ENCODE data around the gene YARS2. TPM values are rescaled to one million over a fixed set of nuclear protein-coding genes. Genes with fewer than 3 reads are reported as not detected.

Gene YARS2
- total and polyA plus RNA-seq, 2 experiments from 2014 or later, result 73.0 to 76.7 TPM

- Mint-ChIP-seq H3K4me3 (peak overlapping the region; percentile 91), H3K36me3 (ENCODE audit: low read depth) (peaks cover 55% of the 10 kb centered on the region), H3K9me3 (no peaks in the 10 kb centered on the region), H3K4me1 (peaks cover 13% of the 10 kb centered on the region; the same call in 2 of the 3 replicates), H3K27ac (no peak overlapping the region), H3K27me3 (ENCODE audit: insufficient read depth, low read depth, poor library complexity) (no peaks in the 10 kb centered on the region)
- ATAC-seq, result no peak
- peak overlapping the region; percentile 87 for H3K4me2 ChIP-seq
- DNase-seq (ENCODE audit: low spot score), result no peak
- H3K36me3 ChIP-seq (ENCODE audit: insufficient read depth), result peaks cover 38% of the 10 kb centered on the region
- H3K4me3 ChIP-seq, result peak overlapping the region; percentile 65
- H4K20me1 ChIP-seq (replicated peaks; ENCODE audit: insufficient read depth), result 0 out of 2 replicates have a peak, but pooled peaks cover 3% of the 10 kb centered on the region
- H3K27ac ChIP-seq (ENCODE audit: low read depth), result no peak overlapping the region
- peaks cover 24% of the 10 kb centered on the region for H3K79me2 ChIP-seq (replicated peaks; ENCODE audit: insufficient read depth)
- TF ChIP-seq ZNF114 (CRISPR knock-in tag; IDR thresholded peaks at IDR 0.05) (no peak), ZNF331 (CRISPR knock-in tag; IDR thresholded peaks at IDR 0.05; ENCODE audit: low read depth) (no peak), ETS1 (IDR thresholded peaks at IDR 0.05) (no peak), CREB1 (CRISPR knock-in tag; IDR thresholded peaks at IDR 0.05; ENCODE audit: low read depth) (no peak), NANOG (IDR thresholded peaks at IDR 0.05; ENCODE audit: borderline replicate concordance) (no peak)
- TF ChIP-seq, protein P1, sequence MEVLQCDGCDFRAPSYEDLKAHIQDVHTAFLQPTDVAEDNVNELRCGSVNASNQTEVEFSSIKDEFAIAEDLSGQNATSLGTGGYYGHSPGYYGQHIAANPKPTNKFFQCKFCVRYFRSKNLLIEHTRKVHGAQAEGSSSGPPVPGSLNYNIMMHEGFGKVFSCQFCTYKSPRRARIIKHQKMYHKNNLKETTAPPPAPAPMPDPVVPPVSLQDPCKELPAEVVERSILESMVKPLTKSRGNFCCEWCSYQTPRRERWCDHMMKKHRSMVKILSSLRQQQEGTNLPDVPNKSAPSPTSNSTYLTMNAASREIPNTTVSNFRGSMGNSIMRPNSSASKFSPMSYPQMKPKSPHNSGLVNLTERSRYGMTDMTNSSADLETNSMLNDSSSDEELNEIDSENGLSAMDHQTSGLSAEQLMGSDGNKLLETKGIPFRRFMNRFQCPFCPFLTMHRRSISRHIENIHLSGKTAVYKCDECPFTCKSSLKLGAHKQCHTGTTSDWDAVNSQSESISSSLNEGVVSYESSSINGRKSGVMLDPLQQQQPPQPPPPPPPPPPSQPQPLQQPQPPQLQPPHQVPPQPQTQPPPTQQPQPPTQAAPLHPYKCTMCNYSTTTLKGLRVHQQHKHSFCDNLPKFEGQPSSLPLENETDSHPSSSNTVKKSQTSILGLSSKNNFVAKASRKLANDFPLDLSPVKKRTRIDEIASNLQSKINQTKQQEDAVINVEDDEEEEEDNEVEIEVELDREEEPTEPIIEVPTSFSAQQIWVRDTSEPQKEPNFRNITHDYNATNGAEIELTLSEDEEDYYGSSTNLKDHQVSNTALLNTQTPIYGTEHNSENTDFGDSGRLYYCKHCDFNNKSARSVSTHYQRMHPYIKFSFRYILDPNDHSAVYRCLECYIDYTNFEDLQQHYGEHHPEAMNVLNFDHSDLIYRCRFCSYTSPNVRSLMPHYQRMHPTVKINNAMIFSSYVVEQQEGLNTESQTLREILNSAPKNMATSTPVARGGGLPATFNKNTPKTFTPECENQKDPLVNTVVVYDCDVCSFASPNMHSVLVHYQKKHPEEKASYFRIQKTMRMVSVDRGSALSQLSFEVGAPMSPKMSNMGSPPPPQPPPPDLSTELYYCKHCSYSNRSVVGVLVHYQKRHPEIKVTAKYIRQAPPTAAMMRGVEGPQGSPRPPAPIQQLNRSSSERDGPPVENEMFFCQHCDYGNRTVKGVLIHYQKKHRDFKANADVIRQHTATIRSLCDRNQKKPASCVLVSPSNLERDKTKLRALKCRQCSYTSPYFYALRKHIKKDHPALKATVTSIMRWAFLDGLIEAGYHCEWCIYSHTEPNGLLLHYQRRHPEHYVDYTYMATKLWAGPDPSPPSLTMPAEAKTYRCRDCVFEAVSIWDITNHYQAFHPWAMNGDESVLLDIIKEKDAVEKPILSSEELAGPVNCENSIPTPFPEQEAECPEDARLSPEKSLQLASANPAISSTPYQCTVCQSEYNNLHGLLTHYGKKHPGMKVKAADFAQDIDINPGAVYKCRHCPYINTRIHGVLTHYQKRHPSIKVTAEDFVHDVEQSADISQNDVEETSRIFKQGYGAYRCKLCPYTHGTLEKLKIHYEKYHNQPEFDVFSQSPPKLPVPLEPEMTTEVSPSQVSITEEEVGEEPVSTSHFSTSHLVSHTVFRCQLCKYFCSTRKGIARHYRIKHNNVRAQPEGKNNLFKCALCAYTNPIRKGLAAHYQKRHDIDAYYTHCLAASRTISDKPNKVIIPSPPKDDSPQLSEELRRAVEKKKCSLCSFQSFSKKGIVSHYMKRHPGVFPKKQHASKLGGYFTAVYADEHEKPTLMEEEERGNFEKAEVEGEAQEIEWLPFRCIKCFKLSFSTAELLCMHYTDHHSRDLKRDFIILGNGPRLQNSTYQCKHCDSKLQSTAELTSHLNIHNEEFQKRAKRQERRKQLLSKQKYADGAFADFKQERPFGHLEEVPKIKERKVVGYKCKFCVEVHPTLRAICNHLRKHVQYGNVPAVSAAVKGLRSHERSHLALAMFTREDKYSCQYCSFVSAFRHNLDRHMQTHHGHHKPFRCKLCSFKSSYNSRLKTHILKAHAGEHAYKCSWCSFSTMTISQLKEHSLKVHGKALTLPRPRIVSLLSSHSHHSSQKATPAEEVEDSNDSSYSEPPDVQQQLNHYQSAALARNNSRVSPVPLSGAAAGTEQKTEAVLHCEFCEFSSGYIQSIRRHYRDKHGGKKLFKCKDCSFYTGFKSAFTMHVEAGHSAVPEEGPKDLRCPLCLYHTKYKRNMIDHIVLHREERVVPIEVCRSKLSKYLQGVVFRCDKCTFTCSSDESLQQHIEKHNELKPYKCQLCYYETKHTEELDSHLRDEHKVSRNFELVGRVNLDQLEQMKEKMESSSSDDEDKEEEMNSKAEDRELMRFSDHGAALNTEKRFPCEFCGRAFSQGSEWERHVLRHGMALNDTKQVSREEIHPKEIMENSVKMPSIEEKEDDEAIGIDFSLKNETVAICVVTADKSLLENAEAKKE (CRISPR knock-in tag; IDR thresholded peaks at IDR 0.05), result no peak
- H3F3A ChIP-seq (replicated peaks; ENCODE audit: low read depth), result no peaks in the 10 kb centered on the region; the same call in 1 of the 2 replicates
- H2AFZ ChIP-seq, result no peak overlapping the region
- peaks cover 8% of the 10 kb centered on the region for H3K4me1 ChIP-seq (ENCODE audit: insufficient read depth)
- no peaks in the 10 kb centered on the region for H3K27me3 ChIP-seq (ENCODE audit: insufficient read depth)
- H3K9me2 ChIP-seq (ENCODE audit: insufficient read depth), result no peaks in the 10 kb centered on the region
These were observed 2.1 kb downstream of the YARS2 start for GRCh38 chr12:32753605-32754004.
